ENCODE results near the gene RGS16. TPM values are rescaled to one million over a fixed set of nuclear protein-coding genes. Genes with fewer than 3 reads are reported as not detected.

RGS16 gene
- total and polyA plus RNA-seq, 9 of the 15 experiments (the other 6 are each of a cell fraction or from before 2014, with no cell fraction given) = 0.07 to 0.55 (median 0.36) TPM

DNA sequence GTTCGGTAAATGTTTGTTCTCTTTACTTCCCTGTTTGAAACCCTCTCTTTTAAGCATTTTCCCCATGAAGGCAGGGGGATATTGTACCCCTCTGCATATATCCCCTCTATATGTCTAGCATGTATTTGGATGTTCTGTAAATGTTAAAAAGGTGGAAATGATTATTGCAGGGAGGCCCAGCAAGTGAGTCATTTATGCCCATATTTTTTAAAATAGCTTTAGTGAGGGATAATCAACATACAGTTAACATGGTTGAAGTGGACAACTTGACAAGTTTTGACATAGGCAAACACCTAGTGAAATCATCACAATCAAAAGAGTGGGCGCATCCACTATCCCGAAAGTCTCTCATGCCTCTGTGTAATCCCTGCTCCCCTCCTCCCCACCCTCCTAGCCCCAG is 20.8 kb upstream of the RGS16 start:
- no TSS peak for BruUV-seq (replicated peaks)
- no peaks in the 10 kb centered on the region for H3K79me2 ChIP-seq (ENCODE audit: control insufficient read depth, insufficient read depth, low read length)
- no peak overlapping the region for H3K4me2 ChIP-seq (ENCODE audit: insufficient read depth, low read length)
- H4K20me1 ChIP-seq (replicated peaks; ENCODE audit: control insufficient read depth, insufficient read depth, low read length) = no peaks in the 10 kb centered on the region
- DNase-seq (ENCODE audit: extremely low read depth in 1 of 4, low spot score in 3 of 4) (no peak), FAIRE-seq (no peak), ATAC-seq (no peak)
- no peaks in the 10 kb centered on the region for H3K36me3 ChIP-seq (ENCODE audit: control insufficient read depth, insufficient read depth, low read length)
- no peaks in the 10 kb centered on the region for H3K9me3 ChIP-seq (replicated peaks; ENCODE audit: control insufficient read depth, insufficient read depth, low read depth, low read length)
- ChIA-PET CTCF (ENCODE audit: low intra/inter-chr PET ratio) (no interaction called here), POLR2A (interaction anchor here (0.8 kb wide), 1 partner anchor 363 kb away, joined by 4 read pairs; no protein-coding TSS in a partner anchor)
- in situ Hi-C loops (cut with MboI) (no loop called here), intact Hi-C loops (cut with micrococcal nuclease) (no loop called here)
- 0% methylated on average over 3 of the region's 3 CpGs for WGBS (ENCODE audit: insufficient coverage, low coverage, missing lambda C conversion rate)
- no peak overlapping the region for H2AFZ ChIP-seq (ENCODE audit: low read depth, low read length)
- no peak overlapping the region for H3K9ac ChIP-seq (ENCODE audit: insufficient read depth in 1 of 2, low read depth in 2 of 2, low read length in 2 of 2)
- peaks cover 12 to 31% of the 10 kb centered on the region in 2 experiments for H3K27me3 ChIP-seq (ENCODE audit: control insufficient read depth in 2 of 2, insufficient read depth in 2 of 2, low read length in 2 of 2)
- H3K27ac ChIP-seq (ENCODE audit: extremely low read depth, low read depth, low read length) = no peak overlapping the region
- H3K4me3 ChIP-seq = no peak overlapping the region
- H3K4me1 ChIP-seq (replicated peaks in 1 of 2; ENCODE audit: control insufficient read depth in 2 of 2, insufficient read depth in 2 of 2, low read length in 2 of 2) = no peaks in the 10 kb centered on the region
- H3K9me1 ChIP-seq (ENCODE audit: control insufficient read depth, insufficient read depth, low read length) = no peaks in the 10 kb centered on the region
- no peak for TF ChIP-seq ZNF780A (CRISPR knock-in tag; IDR thresholded peaks at IDR 0.05)
- TF ChIP-seq TCF15 (CRISPR knock-in tag; IDR thresholded peaks at IDR 0.05) = no peak
- TF ChIP-seq SNIP1 (IDR thresholded peaks at IDR 0.05; ENCODE audit: low read depth) = no peak
- TF ChIP-seq ZNF263 (CRISPR knock-in tag; IDR thresholded peaks at IDR 0.05; ENCODE audit: borderline replicate concordance) = no peak
- no peak for TF ChIP-seq PRPF4 (IDR thresholded peaks at IDR 0.05; ENCODE audit: insufficient read depth, low read depth, low read length, poor library complexity, severe bottlenecking)
- TF ChIP-seq FIP1L1 (IDR thresholded peaks at IDR 0.05; ENCODE audit: low read depth, low read length, poor library complexity, severe bottlenecking) = no peak
- no peak for TF ChIP-seq SRSF7 (optimal IDR thresholded peaks at IDR 0.05; ENCODE audit: low read depth, low read length)
- TF ChIP-seq, protein P1, sequence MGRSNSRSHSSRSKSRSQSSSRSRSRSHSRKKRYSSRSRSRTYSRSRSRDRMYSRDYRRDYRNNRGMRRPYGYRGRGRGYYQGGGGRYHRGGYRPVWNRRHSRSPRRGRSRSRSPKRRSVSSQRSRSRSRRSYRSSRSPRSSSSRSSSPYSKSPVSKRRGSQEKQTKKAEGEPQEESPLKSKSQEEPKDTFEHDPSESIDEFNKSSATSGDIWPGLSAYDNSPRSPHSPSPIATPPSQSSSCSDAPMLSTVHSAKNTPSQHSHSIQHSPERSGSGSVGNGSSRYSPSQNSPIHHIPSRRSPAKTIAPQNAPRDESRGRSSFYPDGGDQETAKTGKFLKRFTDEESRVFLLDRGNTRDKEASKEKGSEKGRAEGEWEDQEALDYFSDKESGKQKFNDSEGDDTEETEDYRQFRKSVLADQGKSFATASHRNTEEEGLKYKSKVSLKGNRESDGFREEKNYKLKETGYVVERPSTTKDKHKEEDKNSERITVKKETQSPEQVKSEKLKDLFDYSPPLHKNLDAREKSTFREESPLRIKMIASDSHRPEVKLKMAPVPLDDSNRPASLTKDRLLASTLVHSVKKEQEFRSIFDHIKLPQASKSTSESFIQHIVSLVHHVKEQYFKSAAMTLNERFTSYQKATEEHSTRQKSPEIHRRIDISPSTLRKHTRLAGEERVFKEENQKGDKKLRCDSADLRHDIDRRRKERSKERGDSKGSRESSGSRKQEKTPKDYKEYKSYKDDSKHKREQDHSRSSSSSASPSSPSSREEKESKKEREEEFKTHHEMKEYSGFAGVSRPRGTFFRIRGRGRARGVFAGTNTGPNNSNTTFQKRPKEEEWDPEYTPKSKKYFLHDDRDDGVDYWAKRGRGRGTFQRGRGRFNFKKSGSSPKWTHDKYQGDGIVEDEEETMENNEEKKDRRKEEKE (IDR thresholded peaks at IDR 0.05; ENCODE audit: borderline replicate concordance in 1 of 2, control insufficient read depth in 1 of 2, low read depth in 2 of 2, low read length in 1 of 2) = no peak
- no peak for TF ChIP-seq NR2F6 (CRISPR knock-in tag; IDR thresholded peaks at IDR 0.05)
- TF ChIP-seq SMARCA4 (IDR thresholded peaks at IDR 0.05) = no peak
- no peak for TF ChIP-seq FOXA3 (CRISPR knock-in tag; conservative IDR thresholded peaks at IDR 0.05 in 1 of 2, IDR thresholded peaks at IDR 0.05 in 1 of 2)
- TF ChIP-seq CTCFL (IDR thresholded peaks at IDR 0.05; ENCODE audit: borderline replicate concordance, insufficient read depth, low read depth, low read length, poor library complexity, severe bottlenecking) = no peak
- TF ChIP-seq TEAD2 (tag; IDR thresholded peaks at IDR 0.05) = no peak
- TF ChIP-seq ATF2 (CRISPR knock-in tag; IDR thresholded peaks at IDR 0.05) = no peak
- no peak for TF ChIP-seq ZNF165 (CRISPR knock-in tag; IDR thresholded peaks at IDR 0.05; ENCODE audit: borderline replicate concordance)

All from K562 (cell line).